ENCODE measurements around the gene KIF6.

GRCh38 chr6:39449022-39449421 is 276.2 kb downstream of the KIF6 start:
- TF ChIP-seq CTCF (conservative IDR thresholded peaks at IDR 0.05; ENCODE audit: low read depth, low read length) (no peak), EZH2 (IDR thresholded peaks at IDR 0.05; ENCODE audit: borderline replicate concordance, low read depth, low read length, poor library complexity, severe bottlenecking) (no peak)
